ENCODE data around the gene RRAS.

Gene RRAS

DNA sequence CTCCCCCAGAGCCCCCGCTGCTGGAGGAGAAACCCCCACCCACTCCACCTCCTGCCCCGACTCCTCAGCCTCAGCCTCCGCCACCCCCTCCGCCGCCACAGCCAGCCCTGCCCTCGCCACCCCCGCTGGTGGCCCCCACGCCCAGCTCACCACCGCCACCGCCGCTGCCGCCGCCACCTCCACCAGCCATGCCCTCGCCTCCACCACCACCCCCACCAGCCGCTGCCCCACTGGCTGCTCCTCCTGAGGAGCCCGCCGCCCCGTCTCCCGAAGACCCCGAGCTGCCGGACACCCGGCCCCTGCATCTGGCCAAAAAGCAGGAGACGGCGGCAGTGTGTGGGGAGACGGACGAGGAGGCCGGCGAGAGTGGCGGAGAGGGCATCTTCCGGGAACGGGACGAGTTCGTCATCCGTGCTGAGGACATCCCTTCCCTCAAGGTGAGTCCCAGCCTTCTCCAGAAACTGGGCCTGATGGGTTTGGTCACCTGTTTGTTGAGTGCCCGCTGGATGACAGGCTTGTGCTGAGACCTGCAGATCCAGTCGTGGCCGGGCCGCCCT lies 38.4 kb downstream of the RRAS start:
- Histone ChIP-seq H3K27ac (replicated peaks) (no peak overlapping the region), H3K27me3 (ENCODE audit: insufficient read depth, poor library complexity, severe bottlenecking) (no peaks in the 10 kb centered on the region), H3K4me3 (replicated peaks; ENCODE audit: insufficient read depth, low read length) (no peak overlapping the region)
- TF ChIP-seq POLR2AphosphoS5 (IDR thresholded peaks at IDR 0.05; ENCODE audit: low read depth) = no peak
- no peak for DNase-seq (ENCODE audit: low read depth in 1 of 2, low spot score in 1 of 2)

DNA sequence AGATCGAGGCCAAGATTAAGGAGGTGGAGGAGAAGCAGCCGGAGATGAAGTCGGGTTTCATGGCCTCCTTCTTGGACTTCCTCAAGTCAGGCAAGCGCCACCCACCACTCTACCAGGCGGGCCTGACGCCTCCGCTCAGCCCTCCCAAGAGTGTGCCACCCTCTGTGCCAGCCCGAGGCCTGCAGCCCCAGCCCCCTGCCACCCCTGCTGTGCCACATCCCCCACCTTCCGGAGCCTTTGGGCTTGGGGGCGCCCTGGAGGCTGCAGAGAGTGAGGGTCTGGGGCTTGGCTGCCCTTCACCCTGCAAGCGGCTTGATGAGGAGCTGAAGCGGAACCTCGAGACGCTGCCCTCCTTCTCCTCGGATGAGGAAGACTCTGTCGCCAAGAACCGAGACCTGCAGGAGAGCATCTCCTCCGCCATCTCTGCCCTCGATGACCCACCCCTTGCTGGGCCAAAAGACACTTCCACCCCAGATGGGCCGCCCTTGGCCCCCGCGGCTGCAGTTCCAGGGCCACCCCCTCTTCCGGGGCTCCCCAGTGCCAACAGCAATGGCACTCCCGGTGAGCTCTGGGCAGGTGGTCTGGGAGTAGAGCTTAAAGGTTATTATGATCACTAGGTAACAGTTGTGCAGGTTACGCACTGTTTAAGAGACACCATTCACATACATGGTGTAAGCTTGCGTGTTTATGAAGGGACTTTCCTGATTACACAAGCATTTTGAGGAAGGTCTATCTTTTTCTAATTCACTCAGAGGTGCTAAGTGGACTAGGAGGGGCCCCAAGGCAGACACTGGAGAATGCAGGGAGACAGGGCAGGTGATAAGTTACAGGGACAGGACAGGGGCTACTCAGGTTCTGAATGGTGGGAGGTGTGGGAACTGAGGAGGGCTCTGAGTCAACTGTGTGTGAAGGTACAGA lies 40.3 kb downstream of the RRAS start:
- TF ChIP-seq GABPA (IDR thresholded peaks at IDR 0.05; ENCODE audit: low read depth) (no peak), SPI1 (IDR thresholded peaks at IDR 0.05; ENCODE audit: borderline replicate concordance, low read depth) (no peak), POLR2AphosphoS5 (IDR thresholded peaks at IDR 0.05; ENCODE audit: low read depth) (no peak)
- TF ChIP-seq, protein P1, sequence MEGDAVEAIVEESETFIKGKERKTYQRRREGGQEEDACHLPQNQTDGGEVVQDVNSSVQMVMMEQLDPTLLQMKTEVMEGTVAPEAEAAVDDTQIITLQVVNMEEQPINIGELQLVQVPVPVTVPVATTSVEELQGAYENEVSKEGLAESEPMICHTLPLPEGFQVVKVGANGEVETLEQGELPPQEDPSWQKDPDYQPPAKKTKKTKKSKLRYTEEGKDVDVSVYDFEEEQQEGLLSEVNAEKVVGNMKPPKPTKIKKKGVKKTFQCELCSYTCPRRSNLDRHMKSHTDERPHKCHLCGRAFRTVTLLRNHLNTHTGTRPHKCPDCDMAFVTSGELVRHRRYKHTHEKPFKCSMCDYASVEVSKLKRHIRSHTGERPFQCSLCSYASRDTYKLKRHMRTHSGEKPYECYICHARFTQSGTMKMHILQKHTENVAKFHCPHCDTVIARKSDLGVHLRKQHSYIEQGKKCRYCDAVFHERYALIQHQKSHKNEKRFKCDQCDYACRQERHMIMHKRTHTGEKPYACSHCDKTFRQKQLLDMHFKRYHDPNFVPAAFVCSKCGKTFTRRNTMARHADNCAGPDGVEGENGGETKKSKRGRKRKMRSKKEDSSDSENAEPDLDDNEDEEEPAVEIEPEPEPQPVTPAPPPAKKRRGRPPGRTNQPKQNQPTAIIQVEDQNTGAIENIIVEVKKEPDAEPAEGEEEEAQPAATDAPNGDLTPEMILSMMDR (IDR thresholded peaks at IDR 0.05; ENCODE audit: insufficient read depth, low read length) = no peak
- TF ChIP-seq, protein P2, sequence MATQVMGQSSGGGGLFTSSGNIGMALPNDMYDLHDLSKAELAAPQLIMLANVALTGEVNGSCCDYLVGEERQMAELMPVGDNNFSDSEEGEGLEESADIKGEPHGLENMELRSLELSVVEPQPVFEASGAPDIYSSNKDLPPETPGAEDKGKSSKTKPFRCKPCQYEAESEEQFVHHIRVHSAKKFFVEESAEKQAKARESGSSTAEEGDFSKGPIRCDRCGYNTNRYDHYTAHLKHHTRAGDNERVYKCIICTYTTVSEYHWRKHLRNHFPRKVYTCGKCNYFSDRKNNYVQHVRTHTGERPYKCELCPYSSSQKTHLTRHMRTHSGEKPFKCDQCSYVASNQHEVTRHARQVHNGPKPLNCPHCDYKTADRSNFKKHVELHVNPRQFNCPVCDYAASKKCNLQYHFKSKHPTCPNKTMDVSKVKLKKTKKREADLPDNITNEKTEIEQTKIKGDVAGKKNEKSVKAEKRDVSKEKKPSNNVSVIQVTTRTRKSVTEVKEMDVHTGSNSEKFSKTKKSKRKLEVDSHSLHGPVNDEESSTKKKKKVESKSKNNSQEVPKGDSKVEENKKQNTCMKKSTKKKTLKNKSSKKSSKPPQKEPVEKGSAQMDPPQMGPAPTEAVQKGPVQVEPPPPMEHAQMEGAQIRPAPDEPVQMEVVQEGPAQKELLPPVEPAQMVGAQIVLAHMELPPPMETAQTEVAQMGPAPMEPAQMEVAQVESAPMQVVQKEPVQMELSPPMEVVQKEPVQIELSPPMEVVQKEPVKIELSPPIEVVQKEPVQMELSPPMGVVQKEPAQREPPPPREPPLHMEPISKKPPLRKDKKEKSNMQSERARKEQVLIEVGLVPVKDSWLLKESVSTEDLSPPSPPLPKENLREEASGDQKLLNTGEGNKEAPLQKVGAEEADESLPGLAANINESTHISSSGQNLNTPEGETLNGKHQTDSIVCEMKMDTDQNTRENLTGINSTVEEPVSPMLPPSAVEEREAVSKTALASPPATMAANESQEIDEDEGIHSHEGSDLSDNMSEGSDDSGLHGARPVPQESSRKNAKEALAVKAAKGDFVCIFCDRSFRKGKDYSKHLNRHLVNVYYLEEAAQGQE (IDR thresholded peaks at IDR 0.05; ENCODE audit: insufficient replicate concordance, low read depth) = no peak
- Histone ChIP-seq H3K4me3 (replicated peaks; ENCODE audit: insufficient read depth, low read length) (no peak overlapping the region), H3K27ac (replicated peaks) (no peak overlapping the region), H3K27me3 (ENCODE audit: insufficient read depth, poor library complexity, severe bottlenecking) (no peaks in the 10 kb centered on the region)
- no peak for DNase-seq (ENCODE audit: low read depth in 1 of 2, low spot score in 1 of 2)

DNA sequence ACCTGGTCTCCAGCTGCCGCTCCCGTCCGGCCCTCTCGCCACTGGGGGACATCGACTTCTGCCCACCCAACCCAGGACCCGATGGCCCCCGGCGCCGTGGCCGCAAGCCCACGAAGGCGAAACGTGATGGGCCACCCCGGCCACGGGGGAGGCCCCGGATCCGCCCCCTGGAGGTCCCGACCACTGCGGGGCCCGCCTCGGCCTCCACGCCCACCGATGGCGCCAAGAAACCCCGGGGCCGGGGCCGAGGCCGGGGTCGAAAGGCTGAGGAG lies 42.3 kb downstream of the RRAS start:
- TF ChIP-seq POLR2AphosphoS5 (IDR thresholded peaks at IDR 0.05; ENCODE audit: low read depth) (no peak), SPI1 (IDR thresholded peaks at IDR 0.05; ENCODE audit: borderline replicate concordance, low read depth) (no peak)
- TF ChIP-seq, protein P2 (IDR thresholded peaks at IDR 0.05; ENCODE audit: insufficient replicate concordance, low read depth) = no peak
- H3K4me3 ChIP-seq (replicated peaks; ENCODE audit: insufficient read depth, low read length) = no peak overlapping the region
- no peaks in the 10 kb centered on the region for H3K27me3 ChIP-seq (ENCODE audit: insufficient read depth, poor library complexity, severe bottlenecking)
- H3K27ac ChIP-seq (replicated peaks) = no peak overlapping the region
- no peak for DNase-seq (ENCODE audit: low read depth in 1 of 2, low spot score in 1 of 2)

DNA sequence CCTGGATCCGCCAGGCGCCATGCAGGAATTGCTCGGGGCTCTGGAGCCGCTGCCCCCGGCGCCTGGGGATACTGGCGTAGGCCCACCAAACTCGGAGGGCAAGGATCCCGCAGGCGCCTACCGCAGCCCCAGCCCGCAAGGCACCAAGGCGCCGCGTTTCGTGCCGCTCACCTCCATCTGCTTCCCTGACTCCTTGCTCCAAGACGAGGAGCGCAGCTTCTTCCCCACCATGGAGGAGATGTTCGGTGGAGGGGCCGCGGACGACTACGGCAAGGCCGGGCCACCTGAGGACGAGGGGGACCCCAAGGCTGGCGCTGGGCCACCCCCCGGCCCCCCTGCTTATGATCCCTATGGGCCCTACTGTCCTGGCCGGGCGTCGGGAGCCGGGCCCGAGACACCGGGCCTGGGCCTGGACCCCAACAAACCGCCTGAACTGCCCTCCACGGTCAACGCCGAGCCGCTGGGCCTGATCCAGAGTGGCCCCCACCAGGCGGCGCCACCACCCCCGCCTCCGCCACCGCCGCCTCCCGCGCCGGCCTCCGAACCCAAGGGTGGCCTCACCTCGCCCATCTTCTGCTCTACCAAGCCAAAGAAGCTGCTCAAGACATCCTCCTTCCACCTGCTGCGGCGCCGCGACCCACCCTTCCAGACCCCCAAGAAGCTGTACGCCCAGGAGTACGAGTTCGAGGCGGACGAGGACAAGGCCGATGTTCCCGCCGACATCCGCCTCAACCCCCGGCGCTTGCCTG lies 42.8 kb downstream of the RRAS start:
- DNase-seq (ENCODE audit: low read depth in 1 of 2, low spot score in 1 of 2) = no peak
- TF ChIP-seq SPI1 (IDR thresholded peaks at IDR 0.05; ENCODE audit: borderline replicate concordance, low read depth) = no peak
- TF ChIP-seq, protein P2 (IDR thresholded peaks at IDR 0.05; ENCODE audit: insufficient replicate concordance, low read depth) = no peak
- TF ChIP-seq, protein P1 (IDR thresholded peaks at IDR 0.05; ENCODE audit: insufficient read depth, low read length) = no peak
- TF ChIP-seq GABPA (IDR thresholded peaks at IDR 0.05; ENCODE audit: low read depth) = no peak
- TF ChIP-seq POLR2AphosphoS5 (IDR thresholded peaks at IDR 0.05; ENCODE audit: low read depth) = 0 out of 2 replicates have a peak, but pooled peaks have one; percentile 28
- no peaks in the 10 kb centered on the region for H3K27me3 ChIP-seq (ENCODE audit: insufficient read depth, poor library complexity, severe bottlenecking)
- no peak overlapping the region for H3K4me3 ChIP-seq (replicated peaks; ENCODE audit: insufficient read depth, low read length)
- no peak overlapping the region for H3K27ac ChIP-seq (replicated peaks)
